ENCODE data around the gene RMP24.

The RMP24 gene

GRCh38 chr18:35950628-35950982, 21.9 kb upstream of the RMP24 start:
- Histone ChIP-seq H3K36me3 (ENCODE audit: low read depth) (no peaks in the 10 kb centered on the region), H3K27ac (no peak overlapping the region), H3K27me3 (ENCODE audit: insufficient read depth, low read depth) (0 out of 2 replicates have a peak, but pooled peaks cover 3% of the 10 kb centered on the region), H3K9me3 (ENCODE audit: insufficient read depth, low read depth) (no peaks in the 10 kb centered on the region), H3K4me2 (peak overlapping the region; percentile 77), H3K9me2 (ENCODE audit: insufficient read depth) (no peaks in the 10 kb centered on the region), H2AFZ (no peak overlapping the region), H3F3A (ENCODE audit: insufficient read depth, low read depth) (no peaks in the 10 kb centered on the region), H4K20me1 (ENCODE audit: insufficient read depth) (no peaks in the 10 kb centered on the region), H3K4me3 (peak overlapping the region; percentile 51; the same call in 1 of the 2 replicates), H3K79me2 (ENCODE audit: low read depth) (no peaks in the 10 kb centered on the region), H3K4me1 (replicated peaks; ENCODE audit: insufficient read depth) (no peaks in the 10 kb centered on the region)
- intact Hi-C loops (cut with micrococcal nuclease; ENCODE audit: unreplicated experiment): loop anchor here (5.0 kb wide), 2 partner anchors 193 to 718 kb away; no protein-coding TSS in a partner anchor
- DNase-seq: no peak
- ChIA-PET CTCF (no interaction called here), POLR2A (ENCODE audit: unreplicated experiment) (no interaction called here)
- no TSS peak for BruUV-seq (replicated peaks)
- TF ChIP-seq EZH2 (IDR thresholded peaks at IDR 0.05; ENCODE audit: low read depth): no peak
- TF ChIP-seq CTCF (conservative IDR thresholded peaks at IDR 0.05): peak; percentile 16; the same call in 1 of the 2 replicates

GRCh38 chr18:35953688-35954087, 18.8 kb upstream of the RMP24 start:
- H2AFZ ChIP-seq: no peak overlapping the region
- DNase-seq: no peak
- BruUV-seq (replicated peaks): no TSS peak
- H4K20me1 ChIP-seq (ENCODE audit: insufficient read depth): no peaks in the 10 kb centered on the region
- no peak overlapping the region for H3K4me3 ChIP-seq
- TF ChIP-seq EZH2 (IDR thresholded peaks at IDR 0.05; ENCODE audit: low read depth) (no peak), CTCF (conservative IDR thresholded peaks at IDR 0.05) (no peak)
- H3F3A ChIP-seq (ENCODE audit: insufficient read depth, low read depth): no peaks in the 10 kb centered on the region
- no peak overlapping the region for H3K27ac ChIP-seq
- no peaks in the 10 kb centered on the region for H3K9me2 ChIP-seq (ENCODE audit: insufficient read depth)
- H3K9me3 ChIP-seq (ENCODE audit: insufficient read depth, low read depth): no peaks in the 10 kb centered on the region
- no peaks in the 10 kb centered on the region for H3K36me3 ChIP-seq (ENCODE audit: low read depth)
- POLR2A ChIA-PET (ENCODE audit: unreplicated experiment): no interaction called here
- 0 out of 2 replicates have a peak, but pooled peaks cover 3% of the 10 kb centered on the region for H3K27me3 ChIP-seq (ENCODE audit: insufficient read depth, low read depth)
- H3K79me2 ChIP-seq (ENCODE audit: low read depth): no peaks in the 10 kb centered on the region
- no peaks in the 10 kb centered on the region for H3K4me1 ChIP-seq (replicated peaks; ENCODE audit: insufficient read depth)
- intact Hi-C loops (cut with micrococcal nuclease; ENCODE audit: unreplicated experiment): loop anchor here (5.0 kb wide), 2 partner anchors 196 to 721 kb away; no protein-coding TSS in a partner anchor
- CTCF ChIA-PET: interaction anchor here (0.7 kb wide), 1 partner anchor 753 kb away, joined by 6 read pairs; no protein-coding TSS in a partner anchor
- no peak overlapping the region for H3K4me2 ChIP-seq

- Histone ChIP-seq H4K20me1 (ENCODE audit: insufficient read depth) (no peaks in the 10 kb centered on the region), H3K4me3 (no peak overlapping the region), H3K27ac (no peak overlapping the region), H3K9me3 (ENCODE audit: insufficient read depth, low read depth) (no peaks in the 10 kb centered on the region), H2AFZ (no peak overlapping the region), H3K27me3 (ENCODE audit: insufficient read depth, low read depth) (no peaks in the 10 kb centered on the region), H3K4me1 (replicated peaks; ENCODE audit: insufficient read depth) (no peaks in the 10 kb centered on the region), H3K36me3 (ENCODE audit: low read depth) (no peaks in the 10 kb centered on the region), H3K79me2 (ENCODE audit: low read depth) (no peaks in the 10 kb centered on the region), H3K9me2 (ENCODE audit: insufficient read depth) (no peaks in the 10 kb centered on the region), H3F3A (ENCODE audit: insufficient read depth, low read depth) (no peaks in the 10 kb centered on the region), H3K4me2 (no peak overlapping the region)
- intact Hi-C loops (cut with micrococcal nuclease; ENCODE audit: unreplicated experiment): no loop called here
- no TSS peak for BruUV-seq (replicated peaks)
- DNase-seq: no peak
- TF ChIP-seq EZH2 (IDR thresholded peaks at IDR 0.05; ENCODE audit: low read depth) (no peak), CTCF (conservative IDR thresholded peaks at IDR 0.05) (no peak)
- ChIA-PET POLR2A (ENCODE audit: unreplicated experiment) (no interaction called here), CTCF (no interaction called here)
Observed at GRCh38 chr18:35956226-35956625, 16.3 kb upstream of the RMP24 start.

Measured in PC-9 (cell line).